GM21526 (cell line): ENCODE data around the gene ZFP14.
A peak's percentile ranks its signal among the peaks of the same experiment; 100 is the strongest.

Source experiments
- ATAC-seq: cut with Tn5 transposase; IDR thresholded peaks from one replicate; pipeline ENCODE4 v1.9.1; 2021; ENCODE audit warnings: moderate library complexity; ENCODE audit not compliant: unreplicated experiment, low FRiP score

ZFP14 gene

DNA sequence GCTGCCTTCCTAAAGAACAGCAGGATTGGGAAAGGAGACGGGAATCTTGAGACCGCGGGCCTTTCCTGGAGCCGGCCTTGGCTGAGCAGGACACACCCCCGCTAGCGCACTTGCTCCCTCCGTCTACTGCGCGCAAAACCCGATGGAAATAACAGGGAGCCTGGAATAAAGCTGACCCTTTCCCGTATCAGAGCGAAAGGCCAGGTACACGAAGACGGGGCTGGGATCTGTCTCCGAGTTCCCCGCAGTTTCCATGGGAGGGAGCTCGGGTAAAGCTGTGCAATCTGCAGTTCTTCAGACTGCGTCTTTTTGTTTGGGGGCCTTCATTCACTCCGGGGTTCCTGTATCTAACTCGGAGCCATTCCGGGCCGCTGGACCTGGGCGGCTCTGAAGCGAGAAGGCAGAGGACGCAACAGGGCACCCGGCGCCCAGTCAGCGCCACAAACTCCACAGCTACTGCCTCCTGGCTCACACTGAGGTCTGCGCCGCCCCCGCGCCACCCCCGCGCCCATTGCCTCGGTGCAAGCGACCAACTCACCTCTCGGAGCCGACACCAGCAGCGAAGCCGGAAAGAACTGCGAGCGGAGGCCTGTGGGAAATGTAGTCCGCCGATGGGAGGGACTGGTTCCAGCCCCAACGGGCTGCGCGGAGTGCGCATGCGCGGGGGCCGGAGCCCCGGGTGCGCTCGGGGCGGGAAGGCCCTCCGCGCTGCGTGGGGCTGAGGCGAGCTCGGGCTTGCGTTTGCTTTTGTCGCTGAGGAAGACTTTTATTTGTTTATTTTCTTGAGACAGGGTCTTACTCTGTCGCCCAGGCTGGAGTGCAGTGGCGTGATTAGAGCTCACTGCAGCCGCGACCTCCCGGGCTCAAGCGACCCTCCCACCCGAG is at the start of gene ZFP14:
ZFP14 (minus strand) TSS at position 577 of the 885 bp plus-strand sequence. CDS start 11,309 bp downstream, outside the sequence.
- ATAC-seq: peak; percentile 96

DNA sequence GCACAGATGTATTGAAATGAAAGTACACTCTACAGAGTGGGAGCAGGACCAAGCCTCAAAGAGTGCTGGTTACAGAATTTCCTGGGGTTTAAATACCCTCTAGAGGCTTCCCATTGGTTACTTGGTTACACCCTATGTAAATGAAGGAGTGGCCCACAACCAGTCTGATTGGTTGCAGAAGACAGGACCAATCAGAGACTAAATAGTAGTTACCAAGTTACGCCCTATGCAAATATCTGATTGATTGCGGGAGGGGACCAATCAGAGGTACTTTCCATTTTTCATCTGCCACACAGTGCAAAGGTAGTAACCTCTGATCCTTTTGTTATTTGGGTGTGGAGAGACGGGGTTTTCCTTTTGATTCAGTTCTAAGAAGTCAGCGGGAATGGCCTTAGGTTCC is 44.9 kb upstream of the ZFP14 start:
- ATAC-seq: no peak

DNA sequence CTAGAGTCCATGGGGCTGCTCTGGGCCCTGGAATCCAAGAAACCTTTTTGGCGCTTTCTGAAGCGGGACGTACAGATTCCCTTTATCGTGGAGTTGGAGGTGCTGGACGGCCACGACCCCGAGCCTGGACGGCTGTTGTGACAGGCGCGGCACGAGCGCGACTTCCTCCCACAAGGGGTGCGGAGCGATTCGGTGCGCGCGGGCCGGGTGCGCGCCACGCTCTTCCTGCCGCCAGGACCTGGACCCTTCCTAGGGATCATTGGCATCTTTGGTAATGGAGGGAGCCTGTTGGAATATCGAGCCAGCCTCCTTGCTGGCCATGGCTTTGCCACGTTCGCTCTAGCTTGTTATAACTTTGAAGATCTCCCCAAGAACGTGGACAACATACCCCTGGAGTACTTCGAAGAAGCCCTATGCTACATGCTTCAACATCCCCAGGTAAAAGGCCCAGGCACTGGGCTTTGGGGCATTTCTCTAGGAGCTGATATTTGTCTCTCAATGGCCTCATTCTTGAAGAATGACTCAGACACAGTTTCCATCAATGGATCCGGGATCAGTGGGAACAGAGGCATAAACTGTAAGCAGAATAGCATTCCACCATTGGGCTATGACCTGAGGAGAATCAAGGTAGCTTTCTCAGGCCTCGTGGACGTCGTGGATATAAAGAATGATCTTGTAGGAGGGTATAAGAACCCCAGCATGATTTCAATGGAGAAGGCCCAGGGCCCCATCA is 42.9 kb upstream of the ZFP14 start:
- no peak for ATAC-seq

DNA sequence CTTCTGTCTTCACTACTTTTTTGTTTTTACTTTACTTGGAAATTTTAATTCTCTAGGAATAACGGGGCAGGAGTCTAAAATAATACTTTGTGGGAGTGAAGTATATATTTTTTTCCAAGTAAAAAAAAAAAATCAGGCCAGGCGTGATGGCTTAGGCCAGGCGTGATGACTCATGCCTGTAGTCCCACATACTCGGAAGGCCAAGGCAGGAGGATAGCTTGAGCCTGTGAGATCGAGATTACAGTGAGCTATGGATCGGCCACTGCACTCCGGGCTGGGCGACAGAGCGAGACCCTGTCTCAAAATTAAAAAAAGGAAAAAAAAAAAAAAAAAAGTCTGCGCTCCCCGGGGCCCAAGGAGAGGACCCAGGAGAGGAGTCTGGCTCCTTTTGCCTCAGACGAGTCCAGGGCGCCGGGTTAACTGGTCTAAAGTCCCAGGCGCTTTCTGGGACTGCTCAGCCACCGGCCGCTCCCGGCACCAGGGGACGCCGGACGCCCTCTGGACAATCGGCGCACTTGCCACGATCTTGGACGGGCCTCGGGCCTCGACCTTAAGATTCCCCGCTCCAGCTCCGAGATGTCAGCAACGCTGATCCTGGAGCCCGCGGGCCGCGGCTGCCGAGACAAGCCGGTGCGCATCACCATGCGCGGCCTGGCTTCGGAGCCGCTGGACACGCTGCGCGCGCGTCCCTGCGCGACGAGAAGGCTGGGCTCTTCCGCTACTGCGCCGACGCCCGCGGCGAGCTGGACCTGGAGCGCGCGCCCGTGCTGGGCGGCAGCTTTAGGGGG is 42.2 kb upstream of the ZFP14 start:
- ATAC-seq: no peak

DNA sequence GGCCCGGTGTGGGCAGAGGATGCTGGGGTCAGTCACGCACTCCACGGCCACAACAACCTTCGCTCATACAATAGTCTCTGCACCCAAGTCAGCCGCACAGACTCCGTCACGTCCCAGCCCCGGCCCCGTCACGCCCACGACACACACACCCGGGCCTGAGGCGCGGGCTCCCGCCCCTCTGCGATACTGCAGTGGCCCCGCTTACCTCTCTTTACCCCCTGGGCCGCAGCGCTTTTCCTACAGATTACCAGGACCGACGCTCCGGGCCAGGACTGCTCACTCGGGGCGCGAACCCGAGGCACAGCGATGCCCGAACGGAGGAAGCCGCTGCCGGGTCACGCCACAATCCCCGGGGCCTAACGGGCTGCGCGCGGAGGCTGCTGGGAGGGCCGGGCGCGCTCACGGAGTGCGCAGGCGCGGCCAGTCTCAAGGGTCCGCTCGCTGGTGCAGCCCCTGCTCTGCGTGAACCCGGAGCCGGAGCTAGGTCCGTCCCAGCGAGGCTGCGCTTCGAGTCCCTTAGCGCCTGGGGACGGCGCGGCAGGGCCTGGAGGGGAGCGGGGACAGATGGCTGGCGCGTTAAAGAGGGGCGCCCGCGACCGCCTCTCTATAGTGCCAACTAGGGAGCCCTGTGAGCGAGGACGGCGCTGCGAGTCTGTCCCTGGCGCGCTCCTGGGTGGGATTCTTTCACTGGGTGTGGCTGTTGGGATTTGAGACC is 39.4 kb upstream of the ZFP14 start, which contains the start of gene ZFP82:
ZFP82 (minus strand) TSS at position 358 of the 715 bp plus-strand sequence. CDS start 8,855 bp downstream, outside the sequence.
- ATAC-seq: peak; percentile 69

DNA sequence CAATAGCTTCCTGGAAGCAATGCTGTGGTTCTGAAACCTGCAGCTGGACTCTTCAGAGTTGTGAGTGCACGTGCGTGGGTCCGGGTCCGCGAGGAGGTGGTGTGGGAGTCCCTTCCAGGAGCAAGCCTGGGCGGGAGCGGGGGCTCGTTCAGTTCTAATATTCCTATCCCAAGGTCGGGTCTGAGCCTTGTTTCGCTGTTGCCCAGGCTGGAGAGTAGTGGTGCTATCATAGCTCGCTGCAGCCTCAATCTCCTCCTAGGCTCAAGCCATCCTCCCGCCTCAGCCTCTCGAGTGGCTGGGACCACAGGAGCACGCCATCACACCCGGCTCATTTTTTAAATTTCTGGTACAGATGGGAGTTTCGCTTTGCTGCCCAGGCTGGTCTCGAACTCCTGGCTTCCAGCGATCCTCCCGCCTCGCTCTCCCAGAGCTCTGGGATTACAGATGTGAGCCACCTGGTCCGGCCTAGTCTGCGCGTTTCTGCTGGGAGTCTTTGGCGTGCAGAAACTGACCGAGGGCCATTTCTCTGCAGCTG is 38.8 kb upstream of the ZFP14 start:
- no peak for ATAC-seq

DNA sequence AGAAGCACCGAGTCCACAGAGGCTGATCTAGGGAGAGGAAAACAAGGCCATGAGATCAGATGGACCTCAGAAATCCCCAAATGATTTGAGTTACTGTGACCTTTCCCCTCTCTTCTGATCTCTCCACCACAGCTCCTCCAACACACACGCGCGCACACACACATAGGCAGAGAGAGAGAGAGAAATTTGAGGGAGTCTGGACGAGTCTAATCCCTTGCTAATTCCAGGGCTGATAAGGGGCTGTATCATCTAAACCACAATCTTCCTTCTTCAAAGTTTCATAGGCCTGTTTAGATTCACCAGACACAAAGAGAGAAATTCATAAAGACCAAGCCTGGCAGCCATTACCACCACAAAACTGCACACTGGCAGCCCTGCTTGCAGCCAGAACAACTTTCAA is 30.8 kb upstream of the ZFP14 start:
- ATAC-seq: no peak

DNA sequence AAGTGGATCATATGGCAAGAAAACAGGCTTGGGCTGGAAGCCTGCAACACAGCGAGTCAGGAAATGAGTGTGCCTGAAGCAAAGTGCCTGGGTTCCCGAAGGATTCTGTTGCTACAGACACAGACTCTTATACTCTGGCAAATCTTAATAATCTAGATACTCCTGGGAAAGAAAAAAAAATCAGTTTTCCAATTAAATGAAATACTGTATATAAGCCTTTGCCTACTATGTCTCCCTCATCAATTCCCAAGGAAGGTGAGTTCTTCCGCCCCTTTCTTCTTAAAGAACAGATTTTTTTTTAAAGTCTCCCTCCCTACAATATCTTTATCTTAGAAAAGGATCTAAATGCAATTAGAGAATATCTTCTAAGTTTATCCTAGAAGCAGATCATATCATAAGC is 29.1 kb upstream of the ZFP14 start:
- no peak for ATAC-seq

DNA sequence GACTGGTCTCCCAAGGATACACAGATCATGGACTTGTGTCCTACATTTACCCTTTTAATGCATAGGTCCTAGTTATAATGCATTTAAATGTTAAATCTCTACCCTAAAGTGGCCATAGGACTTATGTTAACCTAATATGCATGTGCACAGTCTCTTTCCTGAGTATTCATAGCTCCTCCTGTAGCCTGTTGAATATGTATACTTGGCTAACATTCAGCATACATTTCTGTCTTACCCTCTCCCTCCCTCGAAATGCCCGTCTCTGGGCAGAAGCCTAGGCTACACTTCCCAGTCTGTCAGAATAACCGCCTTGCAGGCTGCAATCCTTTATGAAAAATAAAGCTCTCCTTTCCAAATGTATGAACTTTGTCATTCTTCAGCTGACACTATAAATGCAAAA is 25.5 kb upstream of the ZFP14 start:
- no peak for ATAC-seq

GRCh38 chr19:36401475-36401874 is 22.5 kb upstream of the ZFP14 start:
- ATAC-seq: no peak

GRCh38 chr19:36398571-36398970 is 19.6 kb upstream of the ZFP14 start:
- no peak for ATAC-seq

DNA sequence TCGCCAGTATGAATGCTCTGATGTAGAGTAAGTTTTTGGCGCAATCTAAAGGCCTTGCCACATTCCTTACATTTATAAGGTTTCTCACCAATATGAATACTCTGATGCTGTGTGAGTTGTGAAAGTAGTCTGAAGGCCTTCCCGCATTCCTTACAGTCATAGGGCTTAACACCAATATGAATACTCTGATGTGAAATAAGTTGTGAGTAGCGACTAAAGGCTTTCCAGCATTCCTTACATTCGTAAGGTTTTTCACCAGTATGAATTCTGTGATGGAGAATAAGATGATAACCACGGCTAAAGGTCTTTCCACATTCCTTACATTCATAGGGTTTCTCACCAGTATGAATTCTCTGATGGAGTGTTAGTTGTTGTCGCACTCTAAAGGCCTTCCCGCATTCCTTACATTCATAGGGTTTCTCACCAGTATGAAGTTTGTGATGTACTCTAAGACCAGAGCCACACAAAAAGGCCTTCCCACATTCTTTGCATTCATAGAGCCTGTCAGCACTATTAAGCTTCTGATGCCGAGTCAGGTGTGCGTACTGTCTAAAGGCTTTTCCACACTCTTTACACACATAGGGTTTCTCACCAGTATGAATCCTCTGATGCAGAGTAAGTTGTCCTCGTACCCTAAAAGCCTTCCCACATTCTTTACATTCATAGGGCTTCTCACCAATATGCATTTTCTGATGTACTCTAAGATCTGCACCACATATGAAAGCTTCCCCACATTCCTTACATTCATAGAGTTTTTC is 14.1 kb upstream of the ZFP14 start:
- ATAC-seq: no peak

DNA sequence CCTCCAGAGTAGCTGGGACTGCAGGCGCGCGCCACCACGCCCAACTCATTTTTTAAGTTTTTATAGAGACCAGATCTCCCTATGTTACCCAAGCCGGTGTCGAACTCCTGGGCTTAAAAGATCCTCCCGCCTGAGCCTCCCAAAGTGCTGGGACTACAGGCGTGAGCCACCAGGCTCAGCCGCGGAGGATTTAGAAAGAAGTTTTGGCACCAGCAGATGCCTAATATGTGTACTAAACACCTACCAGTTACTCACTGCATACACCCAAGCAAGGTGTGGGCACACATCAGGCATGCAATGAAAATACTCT is 464 bp upstream of the ZFP14 start:
- no peak for ATAC-seq

DNA sequence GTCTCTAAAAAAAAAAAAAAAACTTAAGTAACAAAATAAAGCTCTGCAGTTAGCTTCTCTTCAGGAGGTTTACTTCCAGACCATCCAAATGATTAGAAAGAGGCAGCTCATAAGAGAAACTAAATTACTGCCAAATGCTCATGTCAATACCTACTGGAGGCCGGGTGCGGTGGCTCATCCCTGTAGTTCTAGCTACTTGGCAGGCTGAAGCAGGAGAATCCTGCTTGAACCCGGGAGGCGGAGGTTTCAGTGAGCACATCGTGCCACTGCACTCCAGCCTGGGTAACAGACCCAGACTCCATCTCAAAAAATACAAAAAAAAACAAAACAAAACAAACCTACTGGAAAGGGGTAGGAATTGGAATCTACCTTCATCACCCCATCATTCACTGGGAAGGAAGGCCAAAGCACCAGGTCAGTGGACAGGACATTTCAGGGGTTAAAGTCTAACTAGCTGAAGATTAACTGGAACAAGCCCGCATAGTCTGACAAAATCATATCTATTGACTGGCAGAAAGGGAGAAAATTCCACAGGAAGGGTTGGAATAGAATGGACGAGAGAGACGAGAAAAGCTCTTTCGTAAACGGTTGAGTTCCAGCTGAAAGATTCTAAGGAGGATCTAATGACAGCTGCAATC is 1.3 kb downstream of the ZFP14 start:
- ATAC-seq: no peak

- no peak for ATAC-seq
Observed at GRCh38 chr19:36373638-36374156, 5.3 kb downstream of the ZFP14 start.

- no peak for ATAC-seq
Observed at GRCh38 chr19:36371886-36372285, 7.1 kb downstream of the ZFP14 start.

DNA sequence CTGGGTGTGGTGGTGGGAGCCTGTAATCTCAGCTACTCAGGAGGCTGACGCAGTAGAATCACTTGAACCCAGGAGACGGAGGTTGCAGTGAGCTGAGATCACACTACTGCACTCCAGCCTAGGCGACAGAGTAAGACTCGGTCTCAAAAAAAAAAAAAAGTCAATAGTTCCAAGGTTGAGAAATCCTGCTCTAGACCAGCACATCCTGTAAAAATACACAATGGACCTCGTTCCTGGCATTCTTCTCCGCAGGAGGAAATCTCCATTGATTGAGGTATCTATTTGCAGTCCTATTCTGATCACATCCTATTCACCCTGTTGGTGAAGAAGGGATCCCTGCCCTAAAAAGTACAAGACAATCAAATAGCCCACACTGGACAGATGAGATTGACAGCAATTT is 15.2 kb downstream of the ZFP14 start:
- ATAC-seq: no peak

- ATAC-seq: no peak
Observed at GRCh38 chr19:36340786-36341372, 38.1 kb downstream of the ZFP14 start.
